GM12878 (cell line): Measurements from ENCODE around the gene NUAK1. TPM values are rescaled to one million over a fixed set of nuclear protein-coding genes. Genes with fewer than 3 reads are reported as not detected.

ENCODE experiments used
- ATAC-seq: fragments of 200-7000 bp; cut with Tn5 transposase; 3 replicates; pipeline ENCODE4 v1.9.1; 2020; ENCODE audit warnings: mild to moderate bottlenecking, moderate library complexity
- BruUV-seq: library from RNA; stranded (reverse); fragments of 400-500 nt; replicated peaks from 2 replicates; lab custom pipeline; 2021; lab: Mats Ljungman, UMichigan
- CTCF ChIA-PET: fragments of 300-600 bp; sonication (Branson Sonifier 250); formaldehyde crosslinking; extraction: SDS; loops from one replicate; lab custom pipeline; 2021; ENCODE audit warnings: inconsistent platforms; lab: Yijun Ruan, JAX
- POLR2A ChIA-PET: fragments of 350-600 bp; formaldehyde crosslinking; extraction: SDS; loops from one replicate; lab custom pipeline; 2021; ENCODE audit warnings: inconsistent platforms; lab: Charles Lee
- RAD21 ChIA-PET: fragments of 300-600 bp; sonication (Branson Sonifier 250); formaldehyde crosslinking; loops from one replicate; lab custom pipeline; 2023; ENCODE audit warnings: antibody characterized with exemption; ENCODE audit not compliant: unreplicated experiment; lab: Charles Lee
- SMC1A ChIA-PET: fragments of 300-600 bp; sonication (Branson Sonifier 250); formaldehyde crosslinking; loops from one replicate; lab custom pipeline; 2023; ENCODE audit not compliant: unreplicated experiment, uncharacterized antibody; lab: Charles Lee
- DNase-seq: peaks from one replicate; pipeline ENCODE4 v3.0.0-alpha.2; 2011; ENCODE audit warnings: low read depth, low spot score
- FAIRE-seq: peaks from 3 replicates; lab custom pipeline; 2011; peaks lifted over from hg19 to GRCh38; lab: Jason Lieb, UNC
- H2AFZ ChIP-seq: 2 replicates; pipeline ENCODE4 v1.6.0; 2011; ENCODE audit warnings: low read depth, low read length, control low read depth; ENCODE audit not compliant: control insufficient read depth
- H3K27ac ChIP-seq: 2 replicates; pipeline ENCODE4 v1.5.1; 2011; ENCODE audit warnings: control low read depth; ENCODE audit not compliant: control insufficient read depth, insufficient read depth
- H3K27me3 ChIP-seq, 2 experiments: replicated peaks in 1 of 2; 2 replicates each; pipeline versions ENCODE4 v1.6.0 to v1.6.1; 2011; ENCODE audit warnings: low read length in 1 of 2; ENCODE audit not compliant: control insufficient read depth in 2 of 2, insufficient read depth in 2 of 2
- H3K36me3 ChIP-seq, 2 experiments: 2 replicates each; pipeline ENCODE4 v1.5.1; 2011; ENCODE audit warnings: low read length in 1 of 2; ENCODE audit not compliant: control insufficient read depth in 2 of 2, insufficient read depth in 2 of 2
- H3K4me1 ChIP-seq: 2 replicates; pipeline ENCODE4 v1.6.1; 2011; ENCODE audit warnings: mild to moderate bottlenecking, low read length, moderate library complexity, mixed read lengths; ENCODE audit not compliant: control insufficient read depth, insufficient read depth
- H3K4me2 ChIP-seq: 2 replicates; pipeline ENCODE4 v1.6.0; 2011; ENCODE audit warnings: control low read depth; ENCODE audit not compliant: control insufficient read depth, insufficient read depth
- H3K4me3 ChIP-seq: fragments of 200-600 bp; sonication (generic); 2 replicates; pipeline ENCODE4 v1.5.1; 2016
- H3K79me2 ChIP-seq: 2 replicates; pipeline ENCODE4 v1.6.0; 2011; ENCODE audit warnings: low read length; ENCODE audit not compliant: control insufficient read depth, insufficient read depth
- H3K9ac ChIP-seq: 2 replicates; pipeline ENCODE4 v1.8.0; 2011; ENCODE audit warnings: low read length, control low read depth, mixed read lengths; ENCODE audit not compliant: control insufficient read depth, insufficient read depth
- H3K9me3 ChIP-seq: replicated peaks from 3 replicates; pipeline ENCODE4 v1.5.1; 2011; ENCODE audit warnings: mild to moderate bottlenecking, low read length; ENCODE audit not compliant: control insufficient read depth, insufficient read depth
- H4K20me1 ChIP-seq: 2 replicates; pipeline ENCODE4 v1.6.0; 2011; ENCODE audit not compliant: control insufficient read depth, insufficient read depth
- ASH2L ChIP-seq: fragments of 300-600, 200-600 bp; sonication (generic); IDR thresholded peaks from 2 replicates; pipeline ENCODE4 v1.6.1; 2017; ENCODE audit warnings: low read depth, mild to moderate bottlenecking, borderline replicate concordance
- EZH2 ChIP-seq: IDR thresholded peaks from 2 replicates; pipeline ENCODE4 v1.6.1; 2012; ENCODE audit warnings: low read depth, mild to moderate bottlenecking, control low read depth, inconsistent platforms, low read length, borderline replicate concordance; ENCODE audit not compliant: control insufficient read depth
- HDGF ChIP-seq: fragments of 450-650 bp; IDR thresholded peaks from 2 replicates; pipeline ENCODE4 v1.6.1; 2016; ENCODE audit warnings: antibody characterized with exemption
- MTA2 ChIP-seq: fragments of 450-650 bp; IDR thresholded peaks from 2 replicates; pipeline ENCODE4 v1.6.1; 2016; ENCODE audit warnings: low read depth, mild to moderate bottlenecking, moderate library complexity
- RB1 ChIP-seq: fragments of 450-650 bp; formaldehyde crosslinking; IDR thresholded peaks from 2 replicates; pipeline ENCODE4 v1.6.1; 2017; ENCODE audit warnings: mild to moderate bottlenecking, borderline replicate concordance
- RFX5 ChIP-seq: IDR thresholded peaks from 2 replicates; pipeline ENCODE4 v1.6.1; 2011; ENCODE audit warnings: low read depth, low read length, improper control_type of control experiment
- RUNX3 ChIP-seq: IDR thresholded peaks from 2 replicates; pipeline ENCODE4 v1.6.1; 2012; ENCODE audit warnings: low read length, inconsistent platforms
- STAT1 ChIP-seq: fragments of 450-650 bp; conservative IDR thresholded peaks from 2 replicates; pipeline ENCODE4 v1.6.1; 2014; ENCODE audit warnings: antibody characterized with exemption, mild to moderate bottlenecking
- SUPT20H ChIP-seq: IDR thresholded peaks from 2 replicates; pipeline ENCODE4 v1.6.1; 2011; ENCODE audit warnings: low read depth, mild to moderate bottlenecking, low read length, moderate library complexity, borderline replicate concordance; ENCODE audit not compliant: control insufficient read depth
- TCF12 ChIP-seq: IDR thresholded peaks from 2 replicates; pipeline ENCODE4 v1.6.1; 2011; ENCODE audit warnings: low read depth, mild to moderate bottlenecking, low read length
- ZNF217 ChIP-seq: fragments of 450-650 bp; IDR thresholded peaks from 2 replicates; pipeline ENCODE4 v1.6.1; 2017; ENCODE audit warnings: antibody characterized with exemption, mild to moderate bottlenecking
- ZSCAN29 ChIP-seq: fragments of 450-650 bp; IDR thresholded peaks from 2 replicates; pipeline ENCODE4 v1.6.1; 2017; ENCODE audit warnings: mild to moderate bottlenecking, moderate library complexity
- WGBS: methylation state at CpG from one replicate; pipeline ENCODE4 v1.1.6; 2016; ENCODE audit warnings: low lambda C conversion rate; ENCODE audit not compliant: insufficient replicate concordance, insufficient coverage; ENCODE audit errors: missing lambda C conversion rate; 5-methylcytosine and 5-hydroxymethylcytosine counted together
- in situ Hi-C: fragments of 300-500 bp; cut with MboI; formaldehyde crosslinking; loops from 9 replicates; pipeline ENCODE4 v1.14.3; 2018; ENCODE audit warnings: mixed read lengths
- intact Hi-C: fragments of 100-400 bp; cut with micrococcal nuclease; formaldehyde crosslinking; loops from one replicate; pipeline ENCODE4 v1.14.2; 2022; ENCODE audit not compliant: unreplicated experiment
- polyA plus RNA-seq, 11 experiments: library from polyadenylated mRNA; depleted of rRNA in 4 of 11; unstranded in 6 of 11; stranded (reverse) in 5 of 11; fragments of >200 nt; fragmentation: Nextera tagmentation in 4 of 11; fragmentation: Illumina TruSeq in 1 of 11; extraction: Ambion mirVana in 4 of 11; extraction: Trizol in 1 of 11; gene quantifications; 1 replicate in 1 of 11; 2 replicates in 10 of 11; pipeline versions ENCODE4 v1.2.1 to v1.2.3, GENCODE V29; 2011 to 2016; ENCODE audit warnings: inconsistent platforms in 2 of 11, missing spikeins in 2 of 11, low read depth in 1 of 11
- total RNA-seq, 4 experiments: library from RNA; depleted of rRNA in 3 of 4; stranded (reverse); fragments of >200 nt in 3 of 4; fragmentation: Illumina TruSeq in 1 of 4; extraction: Trizol in 1 of 4; gene quantifications; 2 replicates each; pipeline versions ENCODE4 v1.2.1 to v1.2.3, GENCODE V29; 2013 to 2021
- TF ChIP-seq, protein P1 (sequence below): fragments of 450-650 bp; formaldehyde crosslinking; IDR thresholded peaks from 2 replicates; pipeline ENCODE4 v1.4.0; 2022; ENCODE audit warnings: mild to moderate bottlenecking, moderate library complexity
- TF ChIP-seq, protein P2 (sequence below): IDR thresholded peaks from 2 replicates; pipeline ENCODE4 v1.6.1; 2012; ENCODE audit warnings: low read depth, low read length, improper control_type of control experiment
- TF ChIP-seq, protein P3 (sequence below): fragments of 150-350 bp; IDR thresholded peaks from 2 replicates; pipeline ENCODE4 v1.6.1; 2014; ENCODE audit warnings: mild to moderate bottlenecking, low read depth, low read length
- TF ChIP-seq, protein P4 (sequence below): IDR thresholded peaks from 2 replicates; pipeline ENCODE4 v1.6.1; 2011; ENCODE audit warnings: low read depth, low read length, improper control_type of control experiment, borderline replicate concordance

The NUAK1 gene
- total and polyA plus RNA-seq, 10 of the 15 experiments (the other 5 are each of a cell fraction or from before 2014, with no cell fraction given), result 0.03 to 0.42 (median 0.08) TPM; not detected in 2

DNA sequence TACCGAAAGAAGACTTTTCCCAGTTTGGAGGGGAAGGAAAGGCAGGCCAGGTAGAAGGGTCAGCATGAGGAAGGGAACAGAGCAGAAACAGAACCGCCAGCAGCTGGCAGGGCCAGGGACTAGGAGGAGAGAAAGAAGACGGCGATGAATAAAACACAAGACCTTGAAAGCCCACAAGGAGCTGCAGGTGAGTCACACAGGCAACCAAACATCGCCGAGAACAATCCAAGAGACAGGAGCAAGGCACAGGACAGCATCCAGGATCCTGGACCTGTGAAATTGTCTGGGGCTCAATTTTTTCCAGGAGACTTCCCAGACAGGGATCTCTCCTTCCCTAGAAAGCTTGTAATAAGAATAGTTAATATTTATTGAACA is 47.3 kb downstream of the NUAK1 start (continued):
- TF ChIP-seq ZNF217, result no peak
- TF ChIP-seq STAT1, result no peak
- TF ChIP-seq, protein P1, sequence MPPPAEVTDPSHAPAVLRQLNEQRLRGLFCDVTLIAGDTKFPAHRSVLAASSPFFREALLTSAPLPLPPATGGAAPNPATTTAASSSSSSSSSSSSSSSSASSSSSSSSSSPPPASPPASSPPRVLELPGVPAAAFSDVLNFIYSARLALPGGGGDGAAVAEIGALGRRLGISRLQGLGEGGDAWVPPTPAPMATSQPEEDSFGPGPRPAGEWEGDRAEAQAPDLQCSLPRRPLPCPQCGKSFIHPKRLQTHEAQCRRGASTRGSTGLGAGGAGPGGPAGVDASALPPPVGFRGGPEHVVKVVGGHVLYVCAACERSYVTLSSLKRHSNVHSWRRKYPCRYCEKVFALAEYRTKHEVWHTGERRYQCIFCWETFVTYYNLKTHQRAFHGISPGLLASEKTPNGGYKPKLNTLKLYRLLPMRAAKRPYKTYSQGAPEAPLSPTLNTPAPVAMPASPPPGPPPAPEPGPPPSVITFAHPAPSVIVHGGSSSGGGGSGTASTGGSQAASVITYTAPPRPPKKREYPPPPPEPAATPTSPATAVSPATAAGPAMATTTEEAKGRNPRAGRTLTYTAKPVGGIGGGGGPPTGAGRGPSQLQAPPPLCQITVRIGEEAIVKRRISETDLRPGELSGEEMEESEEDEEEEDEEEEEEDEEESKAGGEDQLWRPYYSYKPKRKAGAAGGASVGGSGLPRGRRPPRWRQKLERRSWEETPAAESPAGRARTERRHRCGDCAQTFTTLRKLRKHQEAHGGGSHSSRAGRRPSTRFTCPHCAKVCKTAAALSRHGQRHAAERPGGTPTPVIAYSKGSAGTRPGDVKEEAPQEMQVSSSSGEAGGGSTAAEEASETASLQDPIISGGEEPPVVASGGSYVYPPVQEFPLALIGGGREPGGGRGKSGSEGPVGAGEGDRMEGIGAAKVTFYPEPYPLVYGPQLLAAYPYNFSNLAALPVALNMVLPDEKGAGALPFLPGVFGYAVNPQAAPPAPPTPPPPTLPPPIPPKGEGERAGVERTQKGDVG (CRISPR knock-in tag), result no peak
- no peak for TF ChIP-seq RB1
- no peak for TF ChIP-seq SUPT20H
- no peak for TF ChIP-seq RFX5
- TF ChIP-seq, all 136 proteins: peak for 0

DNA sequence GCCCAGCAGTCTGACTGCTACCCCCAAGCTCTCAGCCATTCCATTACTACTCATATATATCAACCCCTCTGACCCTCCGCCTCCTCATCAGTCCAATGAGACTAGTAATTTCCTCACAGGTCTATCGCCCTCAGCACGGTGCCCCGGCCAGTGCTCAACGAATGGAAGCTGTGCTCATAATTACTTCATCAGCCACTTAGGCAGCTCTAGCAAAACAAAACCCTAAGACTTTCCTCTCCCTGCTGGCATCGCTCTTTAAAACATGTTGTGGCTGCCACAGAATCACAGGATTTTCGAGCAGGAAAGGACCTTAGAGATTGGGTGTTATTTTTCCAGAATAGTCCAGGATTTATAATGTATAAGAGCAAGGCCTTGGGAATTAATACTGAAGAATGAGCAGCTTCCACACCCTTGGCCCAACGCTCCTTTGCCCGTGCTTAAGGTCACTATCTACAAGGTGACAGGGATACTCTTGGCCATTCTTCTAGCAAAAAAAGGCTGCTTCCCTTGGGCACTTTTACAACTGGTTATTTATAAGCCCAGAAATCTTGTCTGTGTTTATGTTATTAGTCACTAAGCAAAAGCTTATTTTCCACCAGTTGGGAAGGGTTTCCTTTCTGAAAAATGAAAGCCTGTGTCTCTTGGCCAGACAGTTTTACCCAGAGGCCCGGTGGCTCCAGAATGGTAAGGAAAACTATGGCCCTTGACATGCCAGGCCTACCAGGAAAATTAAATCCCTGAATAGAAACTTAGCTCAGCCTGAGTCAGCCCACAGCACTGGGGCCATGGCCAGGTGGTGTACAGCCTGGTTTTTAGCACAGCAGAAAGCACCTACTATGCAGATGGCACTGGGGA is 47.9 kb downstream of the NUAK1 start:
- no peaks in the 10 kb centered on the region; a peak in 2 of 4 replicates for H3K27me3 ChIP-seq
- ChIA-PET POLR2A (no interaction called here), RAD21 (no interaction called here), SMC1A (no interaction called here), CTCF (no interaction called here)
- intact Hi-C loops (no loop called here), in situ Hi-C loops (no loop called here)
- no peaks in the 10 kb centered on the region for H3K36me3 ChIP-seq
- no peaks in the 10 kb centered on the region for H3K79me2 ChIP-seq
- DNase-seq (no peak), FAIRE-seq (no peak), ATAC-seq (no peak)
- H3K9ac ChIP-seq, result no peak overlapping the region
- WGBS, result 35% methylated on average over 10 of the region's 10 CpGs
- H4K20me1 ChIP-seq, result no peaks in the 10 kb centered on the region
- no peak overlapping the region for H3K4me3 ChIP-seq
- H3K4me2 ChIP-seq, result no peak overlapping the region
- H3K4me1 ChIP-seq, result no peaks in the 10 kb centered on the region
- no peak overlapping the region for H2AFZ ChIP-seq
- H3K9me3 ChIP-seq, result no peaks in the 10 kb centered on the region
- BruUV-seq, result no TSS peak
- H3K27ac ChIP-seq, result no peak overlapping the region
- TF ChIP-seq EZH2 (no peak), ZSCAN29 (no peak), MTA2 (no peak), RUNX3 (no peak), TCF12 (no peak), HDGF (no peak), RB1 (no peak), ASH2L (no peak)
- TF ChIP-seq, protein P2, sequence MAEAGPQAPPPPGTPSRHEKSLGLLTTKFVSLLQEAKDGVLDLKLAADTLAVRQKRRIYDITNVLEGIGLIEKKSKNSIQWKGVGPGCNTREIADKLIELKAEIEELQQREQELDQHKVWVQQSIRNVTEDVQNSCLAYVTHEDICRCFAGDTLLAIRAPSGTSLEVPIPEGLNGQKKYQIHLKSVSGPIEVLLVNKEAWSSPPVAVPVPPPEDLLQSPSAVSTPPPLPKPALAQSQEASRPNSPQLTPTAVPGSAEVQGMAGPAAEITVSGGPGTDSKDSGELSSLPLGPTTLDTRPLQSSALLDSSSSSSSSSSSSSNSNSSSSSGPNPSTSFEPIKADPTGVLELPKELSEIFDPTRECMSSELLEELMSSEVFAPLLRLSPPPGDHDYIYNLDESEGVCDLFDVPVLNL, result no peak
- TF ChIP-seq, protein P3, sequence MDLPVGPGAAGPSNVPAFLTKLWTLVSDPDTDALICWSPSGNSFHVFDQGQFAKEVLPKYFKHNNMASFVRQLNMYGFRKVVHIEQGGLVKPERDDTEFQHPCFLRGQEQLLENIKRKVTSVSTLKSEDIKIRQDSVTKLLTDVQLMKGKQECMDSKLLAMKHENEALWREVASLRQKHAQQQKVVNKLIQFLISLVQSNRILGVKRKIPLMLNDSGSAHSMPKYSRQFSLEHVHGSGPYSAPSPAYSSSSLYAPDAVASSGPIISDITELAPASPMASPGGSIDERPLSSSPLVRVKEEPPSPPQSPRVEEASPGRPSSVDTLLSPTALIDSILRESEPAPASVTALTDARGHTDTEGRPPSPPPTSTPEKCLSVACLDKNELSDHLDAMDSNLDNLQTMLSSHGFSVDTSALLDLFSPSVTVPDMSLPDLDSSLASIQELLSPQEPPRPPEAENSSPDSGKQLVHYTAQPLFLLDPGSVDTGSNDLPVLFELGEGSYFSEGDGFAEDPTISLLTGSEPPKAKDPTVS, result no peak
- TF ChIP-seq, protein P4, sequence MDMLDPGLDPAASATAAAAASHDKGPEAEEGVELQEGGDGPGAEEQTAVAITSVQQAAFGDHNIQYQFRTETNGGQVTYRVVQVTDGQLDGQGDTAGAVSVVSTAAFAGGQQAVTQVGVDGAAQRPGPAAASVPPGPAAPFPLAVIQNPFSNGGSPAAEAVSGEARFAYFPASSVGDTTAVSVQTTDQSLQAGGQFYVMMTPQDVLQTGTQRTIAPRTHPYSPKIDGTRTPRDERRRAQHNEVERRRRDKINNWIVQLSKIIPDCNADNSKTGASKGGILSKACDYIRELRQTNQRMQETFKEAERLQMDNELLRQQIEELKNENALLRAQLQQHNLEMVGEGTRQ, result no peak
